HG03571 (cell line): ENCODE results near the gene PPY.
"Not testable (repeated sequence)": the region's sequence is repeated elsewhere in the genome, so short reads cannot be mapped to it uniquely, and the experiment has no call there.

Experiments
- ATAC-seq: cut with Tn5 transposase; IDR thresholded peaks from one replicate; pipeline ENCODE4 v1.9.1; 2021; ENCODE audit not compliant: unreplicated experiment

The PPY gene, protein sequence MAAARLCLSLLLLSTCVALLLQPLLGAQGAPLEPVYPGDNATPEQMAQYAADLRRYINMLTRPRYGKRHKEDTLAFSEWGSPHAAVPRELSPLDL

DNA sequence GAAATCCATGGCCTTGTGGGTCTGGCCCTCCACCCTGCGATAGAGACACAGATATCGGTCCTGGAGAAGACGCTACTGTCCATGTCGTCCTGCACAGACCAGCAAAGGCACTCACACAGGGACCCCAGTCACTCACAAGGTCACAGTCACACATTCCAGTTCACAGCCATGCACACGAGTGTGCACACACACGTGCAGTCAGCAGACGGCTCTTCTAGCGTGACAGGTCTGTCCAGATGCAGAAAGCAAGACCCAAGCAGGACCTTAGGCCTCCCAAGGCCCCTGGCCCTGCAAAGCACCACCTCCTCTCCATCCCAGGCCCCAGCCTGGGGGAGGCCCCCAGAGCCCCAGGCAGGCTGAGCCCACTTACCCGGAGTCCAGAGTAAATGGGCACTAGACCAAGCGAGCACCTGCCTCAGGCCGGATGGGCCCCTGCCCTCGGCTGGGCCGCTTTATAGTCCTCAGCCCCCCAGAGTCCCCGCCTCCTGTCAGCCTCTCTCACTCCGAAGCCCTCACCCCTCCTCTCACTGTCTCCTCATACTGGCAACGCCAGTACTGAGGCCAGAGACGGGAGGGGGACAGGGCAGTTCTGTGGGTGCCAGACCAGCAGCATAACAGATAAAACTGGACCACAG is at the start of gene PPY:
Gene PPY (minus strand): TSS at position 426 of the 635 bp plus-strand sequence. CDS start 822 bp downstream, outside the sequence.
- no peak for ATAC-seq

DNA sequence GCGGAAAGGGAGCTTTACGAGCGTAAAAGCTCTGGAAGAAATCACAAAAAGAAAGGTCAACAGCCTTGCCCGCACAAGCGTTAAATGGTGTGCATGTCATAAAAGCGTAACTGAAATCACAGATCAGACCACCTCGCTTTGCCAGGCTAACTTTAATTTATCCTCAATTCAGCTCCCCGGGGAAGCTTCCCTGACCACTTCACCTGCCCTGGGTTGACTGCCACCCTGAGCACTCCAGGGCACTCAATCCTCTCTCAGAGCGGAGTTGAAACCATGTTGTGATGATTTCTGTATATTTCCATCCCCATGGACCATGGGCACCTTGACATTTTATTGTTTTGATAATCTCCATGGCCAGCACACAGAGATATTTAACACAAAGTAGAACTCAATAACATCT is 46.0 kb upstream of the PPY start:
- no peak for ATAC-seq

DNA sequence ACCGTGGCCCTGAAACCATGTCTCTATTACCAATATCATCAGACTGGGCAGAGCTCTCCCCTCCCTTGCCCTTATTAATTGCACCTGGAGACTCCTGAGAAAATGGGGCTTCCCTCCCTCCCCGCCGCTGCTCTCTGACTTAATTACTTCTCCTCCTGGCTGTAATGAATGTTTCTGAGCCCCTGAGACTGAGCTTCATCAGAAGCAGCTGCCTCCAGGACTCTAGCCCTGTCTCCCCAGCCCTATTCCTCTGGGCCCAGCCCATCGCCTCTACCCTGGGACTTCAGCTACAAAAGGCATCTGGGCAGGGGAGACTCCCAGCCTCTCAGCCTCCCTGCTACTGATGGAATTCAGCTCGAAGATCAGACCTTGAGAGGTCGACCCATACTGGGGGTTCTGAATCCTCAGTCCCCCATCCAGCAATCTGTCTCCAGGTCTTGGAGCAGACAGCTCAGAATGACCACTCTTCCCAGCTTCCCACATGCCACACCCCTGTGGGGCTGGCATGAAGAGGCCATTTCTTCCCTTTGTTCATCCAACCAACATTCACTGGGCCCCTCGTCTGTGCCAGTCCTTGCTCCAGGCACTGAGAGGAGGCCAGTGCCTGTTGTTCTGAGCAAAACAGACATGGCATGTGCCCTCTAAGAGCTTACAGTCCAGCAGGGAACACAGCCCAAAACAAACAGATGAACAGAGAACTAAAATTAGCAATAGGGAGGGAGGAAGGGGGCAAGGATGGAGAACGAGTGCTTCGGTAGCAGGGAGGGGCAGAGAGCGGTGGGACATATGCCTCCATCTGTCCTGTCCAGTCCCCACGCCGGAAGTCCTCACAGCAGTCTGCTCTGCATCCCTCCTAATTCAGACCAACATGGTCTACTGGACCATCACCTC is 45.1 kb upstream of the PPY start:
- ATAC-seq: no peak

DNA sequence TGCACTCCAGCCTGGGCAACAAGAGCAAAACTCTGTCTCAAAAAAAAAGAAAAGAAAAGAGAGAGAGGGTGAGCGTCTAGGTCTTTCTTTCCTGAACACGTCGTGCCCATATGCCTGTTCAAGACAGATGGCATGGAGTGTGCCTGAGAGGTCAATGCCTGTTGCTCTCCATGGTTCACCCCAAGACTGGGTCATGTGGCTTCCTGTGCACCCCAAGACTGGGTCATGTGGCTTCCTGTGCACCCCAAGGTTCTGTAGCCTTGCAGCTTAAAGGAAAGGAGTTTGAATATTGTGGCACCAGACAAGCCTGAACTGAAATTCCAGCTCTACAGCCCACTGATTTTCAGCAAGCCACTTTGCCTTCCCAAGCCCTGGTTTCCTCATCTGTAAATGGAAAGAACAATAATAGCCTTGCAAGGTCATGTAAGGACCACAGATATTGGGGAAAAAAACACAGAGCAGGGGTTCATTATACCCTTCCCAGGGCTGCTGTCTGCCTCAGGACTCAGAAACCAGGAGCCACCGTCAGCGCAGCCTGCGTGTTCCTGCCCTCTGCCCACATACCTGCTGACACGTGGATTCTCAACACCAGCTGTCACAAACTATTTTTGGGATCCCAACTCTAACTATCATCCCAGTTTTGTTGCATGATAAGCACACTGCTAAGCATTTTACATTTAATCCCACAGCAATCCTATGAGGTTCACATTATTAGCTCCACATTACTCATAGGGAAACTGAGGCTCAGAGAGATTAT is 44.1 kb upstream of the PPY start:
- no peak for ATAC-seq

DNA sequence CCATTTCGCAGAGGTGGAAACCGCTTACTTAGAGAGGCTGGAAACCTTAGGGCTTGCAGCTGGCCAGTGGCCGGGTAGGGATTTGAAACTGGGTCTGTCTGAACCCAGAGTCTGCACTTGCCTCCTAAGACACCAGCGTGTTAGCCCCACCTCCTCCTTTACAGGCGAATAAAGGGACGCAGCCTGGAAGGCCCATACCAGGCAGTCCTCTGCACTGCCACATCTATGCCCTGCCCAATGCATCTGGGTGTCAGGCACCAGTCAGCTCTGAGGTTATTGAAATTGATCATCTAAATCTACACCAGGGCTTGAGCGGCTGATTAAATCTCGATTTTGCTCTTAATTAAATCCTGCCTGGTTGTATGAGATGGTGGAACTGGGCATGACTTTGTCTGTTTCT is 42.2 kb upstream of the PPY start:
- ATAC-seq: no peak

DNA sequence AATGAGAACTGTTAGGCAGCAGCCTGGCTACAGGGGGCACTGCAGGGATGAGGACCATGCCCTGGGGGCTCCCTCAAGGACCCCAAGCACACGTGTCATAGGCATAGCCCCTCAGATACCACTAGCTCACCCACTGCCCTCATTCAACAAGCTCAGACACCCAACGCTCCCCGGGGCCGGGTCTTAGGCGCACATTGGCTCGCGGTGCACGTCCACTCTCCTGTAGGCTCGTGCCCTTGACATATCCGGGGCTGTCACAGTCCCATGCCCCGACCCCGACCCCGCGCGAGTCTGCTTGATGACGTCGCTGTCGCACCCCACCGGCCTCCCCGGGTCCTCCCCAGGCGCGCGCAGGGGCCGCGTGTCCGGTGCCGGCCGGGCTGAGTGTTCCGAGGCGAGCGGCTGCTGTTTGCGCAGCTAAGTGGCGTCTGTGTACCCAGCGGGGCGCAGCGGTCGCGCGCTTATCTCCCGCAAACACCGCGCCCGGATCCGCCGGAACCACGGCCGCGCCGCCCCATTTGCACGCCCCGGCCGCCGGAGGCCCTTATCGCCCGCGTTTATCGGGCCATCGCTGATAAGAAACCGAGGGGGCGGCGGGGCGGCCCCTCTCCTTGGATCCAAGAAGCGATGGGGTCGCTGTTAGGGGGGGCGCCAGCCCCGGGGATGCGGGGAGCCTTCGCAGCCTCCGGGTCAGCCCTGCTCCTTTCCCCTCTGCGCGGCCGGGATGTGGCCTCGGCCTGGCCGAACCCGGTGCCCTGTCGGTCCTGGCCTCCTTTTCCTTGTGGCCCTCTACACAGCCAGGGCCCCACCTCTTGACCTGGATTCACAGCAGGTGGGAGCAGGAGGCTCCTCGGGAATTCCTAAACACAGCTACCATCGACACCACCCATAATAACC is 41.5 kb upstream of the PPY start:
- no peak for ATAC-seq

DNA sequence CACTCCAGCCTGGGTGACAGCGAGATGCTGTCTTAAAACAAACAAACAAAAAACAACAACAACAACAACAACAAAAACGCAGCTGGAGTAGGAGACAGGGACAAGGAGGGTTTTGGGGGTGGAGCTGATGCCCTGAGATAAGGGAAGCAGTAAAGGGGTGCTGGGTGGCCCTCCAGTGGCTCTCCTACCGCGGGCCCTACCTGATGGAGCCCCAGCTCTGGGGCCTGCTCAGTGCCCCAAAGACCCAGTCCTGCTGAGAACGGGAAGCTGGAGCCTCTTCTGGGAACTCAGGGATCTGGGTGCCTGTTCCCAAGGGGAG is 40.9 kb upstream of the PPY start:
- no peak for ATAC-seq

DNA sequence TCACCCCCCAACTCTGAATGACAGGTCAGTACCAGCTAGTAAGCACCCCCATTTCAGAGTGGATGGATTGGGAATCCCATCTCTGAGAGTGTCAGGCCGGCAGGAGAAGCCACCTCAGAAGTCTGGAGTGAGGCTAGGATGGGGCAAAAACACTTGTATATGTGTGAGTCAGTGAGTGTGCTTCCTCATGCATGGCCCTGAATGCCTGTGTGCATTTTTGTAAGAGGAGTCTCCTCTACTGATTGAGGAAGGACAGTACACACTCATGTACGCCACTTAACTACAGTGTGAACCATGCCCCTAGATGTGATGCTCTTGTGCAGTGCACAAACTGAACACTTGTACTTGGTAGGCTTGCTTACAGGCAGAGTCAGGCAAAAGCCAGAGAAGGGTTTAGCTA is 39.9 kb upstream of the PPY start:
- no peak for ATAC-seq

DNA sequence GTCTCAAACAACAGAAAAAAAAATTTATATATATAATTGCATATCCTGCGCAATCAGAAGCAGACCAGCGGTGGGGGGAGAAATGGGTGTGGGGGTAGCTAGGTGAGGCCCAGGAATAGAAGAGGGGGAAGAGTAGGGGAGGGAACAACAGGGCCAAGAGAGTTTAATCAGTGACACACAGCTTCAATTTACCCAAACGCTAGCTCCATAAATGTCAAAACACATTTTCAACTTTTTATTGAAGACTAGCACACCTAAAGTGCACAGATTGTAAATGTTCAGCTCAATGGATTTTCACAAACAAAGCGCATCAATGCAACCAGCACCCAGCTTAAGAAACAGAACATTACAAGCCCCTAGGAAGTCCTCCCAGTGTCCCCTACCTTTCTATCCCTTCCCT is 37.4 kb upstream of the PPY start:
- ATAC-seq: no peak

DNA sequence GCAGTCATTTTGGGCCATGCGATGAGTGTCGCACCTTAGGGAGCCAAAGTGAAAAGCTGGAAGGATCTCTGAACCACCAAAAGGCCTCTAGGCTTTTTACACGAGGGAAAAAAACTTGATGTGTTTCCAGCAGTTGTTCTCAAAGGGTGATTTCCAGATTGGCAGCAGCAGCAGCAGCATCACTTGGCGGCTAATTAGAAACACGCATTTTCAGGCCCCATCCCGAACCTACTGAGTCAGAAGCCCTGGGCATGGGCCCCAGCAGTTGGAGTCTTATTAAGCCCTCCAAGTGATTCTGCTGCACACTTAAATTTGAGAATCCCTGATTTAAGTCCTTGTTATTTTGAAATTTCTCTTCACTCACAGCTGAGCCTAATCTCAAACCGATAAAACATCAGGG is 36.7 kb upstream of the PPY start:
- no peak for ATAC-seq

DNA sequence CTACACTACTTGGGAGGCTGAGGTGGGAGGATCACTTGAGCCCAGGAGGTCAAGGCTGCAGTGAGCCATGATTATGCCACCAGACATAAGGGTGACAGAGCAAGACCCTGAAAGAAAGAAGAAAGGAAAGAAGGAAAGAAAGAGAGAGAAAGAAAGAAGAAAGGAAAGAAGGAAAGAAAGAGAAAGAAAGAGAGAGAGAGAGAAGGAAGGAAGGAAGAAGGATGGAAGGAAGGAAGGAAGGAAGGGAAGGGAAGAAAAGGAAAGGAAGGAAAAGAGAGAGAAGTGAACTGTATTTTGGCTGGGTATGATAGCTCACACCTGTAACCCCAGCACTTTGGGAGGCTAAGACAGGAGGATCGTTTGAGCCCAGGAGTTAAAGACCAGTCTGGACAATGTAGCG is 35.8 kb upstream of the PPY start:
- ATAC-seq: no peak

DNA sequence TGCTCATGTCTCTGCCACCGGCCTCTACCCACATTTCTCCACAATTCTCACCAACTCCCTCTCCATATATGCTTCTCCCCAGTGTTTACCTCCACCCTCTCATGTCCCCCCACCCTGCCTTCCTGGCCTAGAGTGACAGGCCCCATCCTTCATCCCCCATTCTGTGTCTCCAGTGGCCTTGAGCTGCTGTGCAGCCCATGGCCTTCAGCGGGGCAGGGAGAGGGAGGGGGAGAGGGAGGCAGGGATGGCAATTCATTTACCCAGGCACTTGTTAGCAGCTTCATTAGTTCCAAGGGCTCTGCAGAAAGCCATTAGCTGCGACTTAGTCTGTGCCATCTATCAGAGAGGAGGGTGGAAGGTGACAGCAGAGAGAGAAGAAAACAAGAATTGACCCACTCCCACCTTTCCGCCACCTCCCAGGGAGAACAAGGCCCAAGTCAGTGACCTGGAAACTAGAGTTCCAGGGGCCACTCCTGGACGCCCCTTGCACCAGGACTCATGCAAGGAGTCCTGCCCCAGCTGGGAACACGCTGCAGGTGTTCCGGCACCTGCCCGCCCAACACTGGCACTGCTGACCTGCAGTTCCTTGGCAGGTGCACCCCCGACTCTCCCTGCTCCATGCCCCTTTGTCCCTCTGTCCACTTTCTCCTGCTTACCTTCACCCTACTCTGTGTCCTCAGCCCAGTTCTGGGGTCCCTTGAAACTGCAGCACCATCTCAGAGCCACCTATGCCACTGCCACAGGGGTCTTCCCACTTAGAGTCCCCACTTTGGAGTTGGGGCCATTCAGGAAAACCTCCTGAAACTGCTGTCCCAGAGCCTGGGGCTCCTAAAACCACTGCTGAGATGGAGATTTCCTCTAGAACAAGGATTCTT is 34.9 kb upstream of the PPY start:
- ATAC-seq: no peak

DNA sequence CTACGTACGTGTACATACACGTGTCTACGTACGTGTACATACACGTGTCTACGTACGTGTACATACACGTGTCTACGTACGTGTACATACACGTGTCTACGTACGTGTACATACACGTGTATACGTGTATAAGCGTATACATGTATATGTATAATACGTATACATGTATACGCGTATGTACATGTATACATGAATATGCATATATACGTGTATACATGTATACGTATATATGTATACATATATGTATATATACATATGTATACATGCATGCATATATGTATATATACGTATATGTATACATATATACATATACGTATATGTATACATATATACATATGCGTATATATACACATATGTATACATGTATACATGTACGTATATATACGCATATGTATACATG is 33.6 kb upstream of the PPY start:
- ATAC-seq: no peak

DNA sequence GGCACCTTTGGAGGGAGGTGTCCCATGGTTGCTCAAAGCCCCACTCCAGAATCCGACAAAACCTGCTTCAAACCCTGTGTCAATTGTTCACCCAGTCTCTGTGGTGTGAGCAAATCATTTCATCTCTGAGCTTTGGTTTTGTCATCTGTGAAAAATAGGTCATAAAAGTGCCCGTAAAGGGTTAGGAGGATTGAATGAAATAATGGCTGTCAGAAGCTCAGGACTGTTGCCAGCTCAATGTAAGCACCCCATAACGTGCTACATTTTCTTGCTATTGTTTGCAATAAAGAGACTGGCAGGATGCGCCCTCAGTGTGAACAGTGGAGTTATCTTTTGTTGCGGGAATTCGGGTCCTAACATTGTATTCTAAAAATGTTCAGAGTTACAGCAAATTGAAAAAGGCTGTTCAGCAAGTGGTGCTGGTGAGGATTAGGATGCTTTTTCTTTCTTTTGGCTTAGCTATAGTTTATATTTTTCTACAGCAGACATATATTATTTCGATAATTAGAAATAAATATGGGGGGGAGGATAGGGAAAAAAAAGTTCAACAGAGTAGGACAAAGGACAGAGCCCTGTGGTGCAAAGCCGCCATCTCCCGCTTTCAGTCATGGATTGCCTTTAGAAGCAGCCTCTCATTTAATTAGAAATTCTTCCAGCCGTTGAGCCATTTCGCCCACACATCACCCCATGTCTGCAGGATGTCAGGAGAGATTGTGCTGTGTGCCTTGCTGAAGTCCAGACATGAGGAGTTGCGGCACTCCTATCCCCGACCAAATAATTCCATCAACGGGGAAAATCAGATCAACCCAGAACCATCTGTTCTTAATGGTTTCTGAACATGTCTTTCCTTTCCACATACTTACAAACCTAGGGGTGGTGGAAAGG is 32.3 kb upstream of the PPY start:
- ATAC-seq: no peak

DNA sequence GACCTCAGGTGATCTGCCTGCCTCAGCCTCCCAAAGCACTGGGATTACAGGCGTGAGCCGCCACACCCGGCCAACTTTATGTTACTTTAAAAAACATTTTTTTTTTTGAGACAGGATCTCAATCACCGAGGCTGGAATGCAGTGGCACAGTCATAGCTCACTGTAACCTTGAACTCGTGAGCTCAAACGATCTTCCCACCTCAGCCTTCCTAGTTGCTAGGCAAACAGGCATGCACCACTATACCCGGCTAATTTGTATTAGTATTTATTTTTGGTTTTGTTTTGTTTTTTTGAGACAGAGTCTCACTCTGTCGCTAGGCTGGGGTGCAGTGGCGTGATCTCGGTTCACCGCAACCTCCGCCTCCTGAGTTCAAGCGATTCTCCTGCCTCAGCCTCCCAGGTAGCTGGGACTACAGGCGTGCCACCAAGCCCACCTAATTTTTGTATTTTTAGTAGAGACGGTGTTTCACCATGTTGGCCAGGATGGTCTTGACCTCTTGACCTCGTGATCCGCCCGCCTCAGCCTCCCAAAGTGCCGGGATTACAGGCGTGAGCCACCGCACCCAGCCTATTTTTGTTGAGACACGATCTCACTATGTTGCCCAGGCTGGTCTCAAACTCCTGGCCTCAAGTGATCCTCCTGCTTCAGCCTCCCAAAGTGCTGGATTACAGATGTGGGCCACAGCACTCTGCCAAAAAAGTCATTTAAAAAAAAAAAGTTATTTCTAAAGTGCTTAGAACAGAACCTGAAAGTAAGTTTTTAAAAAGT is 30.4 kb upstream of the PPY start:
- ATAC-seq: not testable (repeated sequence)

DNA sequence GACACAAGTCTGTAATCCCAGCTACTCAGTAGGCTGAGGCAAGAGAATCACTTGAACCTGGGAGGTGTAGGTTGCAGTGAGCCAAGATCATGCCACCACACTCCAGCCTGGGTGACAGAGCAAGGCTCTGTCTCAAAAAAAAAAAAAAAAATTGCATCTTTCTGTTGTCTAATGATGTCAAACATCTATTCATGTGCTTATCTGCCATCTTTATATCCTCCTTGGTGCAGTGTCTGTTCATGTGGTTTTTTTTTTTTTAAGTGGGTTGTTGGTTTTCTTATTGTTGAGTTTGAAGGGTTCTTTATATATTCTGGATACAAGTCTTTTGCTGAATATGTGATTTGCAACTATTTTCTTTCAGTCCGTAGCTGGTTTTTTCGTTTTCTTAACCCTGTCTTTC is 29.2 kb upstream of the PPY start:
- not testable (repeated sequence) for ATAC-seq

DNA sequence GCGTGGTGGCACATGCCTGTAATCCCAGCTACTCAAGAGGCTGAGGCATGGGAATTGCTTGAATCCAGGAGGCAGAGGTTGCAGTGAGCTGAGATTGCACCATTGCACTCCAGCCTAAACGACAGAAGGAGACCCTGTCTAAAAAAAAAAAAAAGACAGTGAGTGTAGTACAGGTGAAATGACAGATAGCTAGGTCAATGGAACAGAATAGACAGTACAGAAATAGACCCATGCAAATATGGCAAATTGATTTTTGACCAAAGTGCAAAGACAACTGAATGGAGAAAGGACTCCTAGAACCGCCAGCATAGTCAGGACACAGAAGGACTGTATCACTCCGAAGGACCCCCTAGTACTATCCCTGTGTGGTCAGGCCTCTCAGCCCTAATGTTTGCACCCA is 28.1 kb upstream of the PPY start:
- ATAC-seq: no peak

DNA sequence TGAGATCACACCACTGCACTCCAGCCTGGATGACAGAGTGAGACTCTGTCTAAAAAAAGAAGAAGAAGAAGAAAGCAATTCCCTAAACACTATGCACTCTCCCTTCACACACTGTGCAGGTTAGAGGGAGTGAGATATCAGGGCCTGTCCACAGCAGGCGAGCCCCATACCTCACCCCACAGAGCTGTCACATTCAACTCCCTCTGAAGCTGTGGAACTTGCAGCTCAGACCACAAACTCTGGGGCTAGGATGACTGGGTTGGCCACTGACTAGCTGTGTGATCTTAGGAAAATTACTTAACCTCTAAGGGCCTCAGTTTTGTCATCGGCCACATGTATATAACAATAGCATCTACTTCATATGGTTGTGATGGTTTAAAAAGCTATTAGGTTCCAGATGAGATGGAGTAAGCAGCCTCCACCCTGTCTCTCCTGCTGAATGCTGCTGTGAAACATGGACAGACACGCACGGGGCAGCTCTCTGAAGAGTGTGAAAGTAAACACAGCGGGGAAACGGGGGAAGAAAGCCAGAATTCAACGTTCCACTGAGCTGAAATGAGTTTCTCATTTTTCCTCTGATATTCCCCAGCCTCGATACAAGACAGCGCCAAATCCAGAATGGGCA is 25.1 kb upstream of the PPY start:
- ATAC-seq: no peak
